ENCODE data around the gene MCTP1.
"Not testable (repeated sequence)": the region's sequence is repeated elsewhere in the genome, so short reads cannot be mapped to it uniquely, and the experiment has no call there.

Gene MCTP1

GRCh38 chr5:95217881-95218280 lies 67.0 kb downstream of the MCTP1 start:
- Histone ChIP-seq H3K79me2 (ENCODE audit: control insufficient read depth, low read length) (no peaks in the 10 kb centered on the region), H3K27me3 (ENCODE audit: control insufficient read depth, low read length) (no peaks in the 10 kb centered on the region), H3K4me3 (ENCODE audit: low read length) (no peak overlapping the region), H4K20me1 (ENCODE audit: control insufficient read depth, insufficient read depth, low read depth, low read length) (no peaks in the 10 kb centered on the region), H3K9me2 (replicated peaks; ENCODE audit: control insufficient read depth, low read length) (no peaks in the 10 kb centered on the region), H3K36me3 (ENCODE audit: control insufficient read depth, low read length) (no peaks in the 10 kb centered on the region), H3F3A (ENCODE audit: control insufficient read depth, insufficient read depth) (no peaks in the 10 kb centered on the region), H3K27ac (ENCODE audit: low read depth, low read length) (no peak overlapping the region), H3K4me1 (ENCODE audit: control insufficient read depth, low read length) (no peaks in the 10 kb centered on the region), H3K9me3 (ENCODE audit: control insufficient read depth, insufficient read depth, low read length) (no peaks in the 10 kb centered on the region), H3K4me2 (ENCODE audit: low read length) (no peak overlapping the region)
- TF ChIP-seq EZH2phosphoT487 (IDR thresholded peaks at IDR 0.05; ENCODE audit: borderline replicate concordance, low read length) = no peak
- no peak for TF ChIP-seq CTCF (IDR thresholded peaks at IDR 0.05; ENCODE audit: low read depth, low read length, poor library complexity, severe bottlenecking)

- Histone ChIP-seq H3K4me2 (ENCODE audit: low read length) (no peak overlapping the region), H3K27me3 (ENCODE audit: control insufficient read depth, low read length) (no peaks in the 10 kb centered on the region), H3K4me1 (ENCODE audit: control insufficient read depth, low read length) (no peaks in the 10 kb centered on the region), H4K20me1 (ENCODE audit: control insufficient read depth, insufficient read depth, low read depth, low read length) (no peaks in the 10 kb centered on the region), H3K9me3 (ENCODE audit: control insufficient read depth, insufficient read depth, low read length) (no peaks in the 10 kb centered on the region), H3K36me3 (ENCODE audit: control insufficient read depth, low read length) (no peaks in the 10 kb centered on the region), H3K4me3 (ENCODE audit: low read length) (no peak overlapping the region), H3K27ac (ENCODE audit: low read depth, low read length) (no peak overlapping the region), H3K79me2 (ENCODE audit: control insufficient read depth, low read length) (no peaks in the 10 kb centered on the region), H3K9me2 (replicated peaks; ENCODE audit: control insufficient read depth, low read length) (no peaks in the 10 kb centered on the region), H3F3A (ENCODE audit: control insufficient read depth, insufficient read depth) (no peaks in the 10 kb centered on the region)
- TF ChIP-seq CTCF (IDR thresholded peaks at IDR 0.05; ENCODE audit: low read depth, low read length, poor library complexity, severe bottlenecking) = no peak
- no peak for TF ChIP-seq EZH2phosphoT487 (IDR thresholded peaks at IDR 0.05; ENCODE audit: borderline replicate concordance, low read length)
Measured at GRCh38 chr5:95217351-95217750, 67.5 kb downstream of the MCTP1 start.

DNA sequence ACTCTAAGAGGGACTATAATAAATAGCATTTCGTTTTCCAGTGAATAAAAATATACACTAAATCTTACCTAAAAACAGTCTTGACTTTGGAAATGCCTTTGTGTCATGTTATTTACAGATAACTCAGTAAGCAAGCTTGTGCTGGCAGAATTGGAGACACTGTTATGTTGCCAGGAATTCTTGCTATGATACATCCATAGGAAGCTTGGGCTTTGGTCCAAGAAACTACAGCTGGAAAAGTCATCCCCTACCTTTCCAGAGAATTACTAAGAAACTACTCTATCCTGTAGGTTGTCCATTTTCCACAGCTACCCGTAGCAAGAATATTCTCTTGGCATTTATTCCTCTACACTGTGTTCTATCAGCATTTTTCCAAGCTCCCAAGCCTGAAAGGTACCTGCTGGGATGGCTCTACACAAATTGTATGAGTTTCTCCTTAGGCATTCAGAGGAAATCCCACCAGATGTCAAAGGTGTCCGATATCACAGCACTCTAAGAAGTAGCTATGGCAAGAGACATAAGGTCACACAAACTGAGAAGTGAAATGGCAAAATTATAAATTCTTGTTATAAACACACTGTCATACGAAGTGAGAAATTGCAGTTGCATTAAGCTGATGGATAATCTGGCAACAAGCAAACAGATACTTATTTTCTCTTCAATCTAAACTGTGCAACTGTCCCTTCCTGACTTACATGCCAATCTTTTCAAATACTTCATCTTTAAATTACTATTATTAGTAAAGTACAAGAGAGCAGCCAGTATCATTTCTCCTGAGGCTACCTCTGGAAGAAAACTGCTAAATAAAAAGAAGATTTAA lies 68.5 kb downstream of the MCTP1 start:
- Histone ChIP-seq H3K4me3 (ENCODE audit: low read length) (no peak overlapping the region), H3F3A (ENCODE audit: control insufficient read depth, insufficient read depth) (no peaks in the 10 kb centered on the region), H4K20me1 (ENCODE audit: control insufficient read depth, insufficient read depth, low read depth, low read length) (no peaks in the 10 kb centered on the region), H3K27me3 (ENCODE audit: control insufficient read depth, low read length) (no peaks in the 10 kb centered on the region), H3K27ac (ENCODE audit: low read depth, low read length) (no peak overlapping the region), H3K36me3 (ENCODE audit: control insufficient read depth, low read length) (no peaks in the 10 kb centered on the region), H3K4me1 (ENCODE audit: control insufficient read depth, low read length) (no peaks in the 10 kb centered on the region), H3K4me2 (ENCODE audit: low read length) (no peak overlapping the region), H3K79me2 (ENCODE audit: control insufficient read depth, low read length) (no peaks in the 10 kb centered on the region), H3K9me3 (ENCODE audit: control insufficient read depth, insufficient read depth, low read length) (no peaks in the 10 kb centered on the region), H3K9me2 (replicated peaks; ENCODE audit: control insufficient read depth, low read length) (no peaks in the 10 kb centered on the region)
- TF ChIP-seq EZH2phosphoT487 (IDR thresholded peaks at IDR 0.05; ENCODE audit: borderline replicate concordance, low read length) (no peak), CTCF (IDR thresholded peaks at IDR 0.05; ENCODE audit: low read depth, low read length, poor library complexity, severe bottlenecking) (no peak)

- H3K36me3 ChIP-seq (ENCODE audit: control insufficient read depth, low read length); H3K4me3 ChIP-seq (ENCODE audit: low read length); H3K9me3 ChIP-seq (ENCODE audit: control insufficient read depth, insufficient read depth, low read length); H3K9me2 ChIP-seq (replicated peaks; ENCODE audit: control insufficient read depth, low read length); H4K20me1 ChIP-seq (ENCODE audit: control insufficient read depth, insufficient read depth, low read depth, low read length); H3F3A ChIP-seq (ENCODE audit: control insufficient read depth, insufficient read depth); H3K27me3 ChIP-seq (ENCODE audit: control insufficient read depth, low read length); H3K4me1 ChIP-seq (ENCODE audit: control insufficient read depth, low read length); H3K79me2 ChIP-seq (ENCODE audit: control insufficient read depth, low read length); H3K27ac ChIP-seq (ENCODE audit: low read depth, low read length); H3K4me2 ChIP-seq (ENCODE audit: low read length): not testable (repeated sequence)
Measured at GRCh38 chr5:95207811-95208210, 77.1 kb downstream of the MCTP1 start.
